ENCODE results near the gene PTPRN. TPM values are rescaled to one million over a fixed set of nuclear protein-coding genes. Genes with fewer than 3 reads are reported as not detected.
"Not testable (repeated sequence)": the region's sequence is repeated elsewhere in the genome, so short reads cannot be mapped to it uniquely, and the experiment has no call there.

The PTPRN gene
- total RNA-seq, 5 donors from 2014 or later (not counting 1 experiment from before 2014, with no cell fraction given) = 0.63 TPM; not detected in 4

- POLR2A ChIA-PET = interaction anchor here in 1 of 2 donors (1.3 kb wide), 1 partner anchor 9 kb away, joined by 5 read pairs; no protein-coding TSS in a partner anchor
- Mint-ChIP-seq H3K27me3 (no peaks in the 10 kb centered on the region), H3K4me3 (no peak overlapping the region), H3K4me1 (peaks cover 6 to 17% (median 11%) of the 10 kb centered on the region in 3 donors), H3K9me3 (no peaks in the 10 kb centered on the region), H3K36me3 (no peaks in the 10 kb centered on the region), H3K27ac (no peak overlapping the region)
- CTCF ChIA-PET = interaction anchor here (0.7 to 11.0 kb wide), 3 partner anchors 10 to 204 kb away, joined by 3 to 116 read pairs (median 3); partner anchors contain the start of gene DNAJB2 (in 2 of the 2)
- Histone ChIP-seq H3K9me3 (no peaks in the 10 kb centered on the region), H3K27ac (ENCODE audit: low read length) (no peak overlapping the region), H3K4me1 (ENCODE audit: control insufficient read depth in 1 of 2, extremely low read depth in 1 of 2, insufficient read depth in 2 of 2, low read length in 2 of 2) (peaks cover 0 to 15% of the 10 kb centered on the region in 2 experiments), H3K4me3 (ENCODE audit: control insufficient read depth in 1 of 2, extremely low read depth in 1 of 2, low read length in 1 of 2) (no peak overlapping the region), H3K27me3 (replicated peaks in 1 of 2; ENCODE audit: control insufficient read depth in 2 of 2, extremely low read depth in 1 of 2, insufficient read depth in 2 of 2, low read length in 1 of 2) (no peaks in the 10 kb centered on the region), H3K36me3 (ENCODE audit: control insufficient read depth in 2 of 2, extremely low read depth in 1 of 2, insufficient read depth in 1 of 2, low read length in 1 of 2) (peaks cover 0 to 9% of the 10 kb centered on the region in 2 donors)
- 85% methylated on average over 16 of the region's 16 CpGs for WGBS (ENCODE audit: insufficient coverage)
- DNase-seq (no peak), ATAC-seq (replicated peaks in 1 of 4) (no peak)
Measured at GRCh38 chr2:219290381-219291171, 18.6 kb downstream of the PTPRN start.

GRCh38 chr2:219289537-219290361, 19.5 kb downstream of the PTPRN start:
- ATAC-seq (replicated peaks in 1 of 4) = no peak
- 79% methylated on average over 6 of the region's 16 CpGs for WGBS (ENCODE audit: insufficient coverage)
- ChIA-PET CTCF (interaction anchor here (0.8 to 11.0 kb wide), 2 partner anchors 9 to 11 kb away, joined by 3 to 116 read pairs; partner anchors contain the start of gene DNAJB2 (in 2 of the 2)), POLR2A (no interaction called here)
- Mint-ChIP-seq H3K4me3 (no peak overlapping the region), H3K27ac (no peak overlapping the region), H3K9me3 (no peaks in the 10 kb centered on the region), H3K36me3 (peaks cover 4% of the 10 kb centered on the region), H3K4me1 (peaks cover 3 to 14% (median 8%) of the 10 kb centered on the region in 3 donors), H3K27me3 (no peaks in the 10 kb centered on the region)
- H3K4me3 ChIP-seq (ENCODE audit: control insufficient read depth in 1 of 2, extremely low read depth in 1 of 2, low read length in 1 of 2) = no peak overlapping the region
- H3K36me3 ChIP-seq (ENCODE audit: control insufficient read depth in 2 of 2, extremely low read depth in 1 of 2, insufficient read depth in 1 of 2, low read length in 1 of 2) = peaks cover 1 to 17% of the 10 kb centered on the region in 2 donors
- no peak overlapping the region for H3K27ac ChIP-seq (ENCODE audit: low read length)
- H3K27me3 ChIP-seq (replicated peaks in 1 of 2; ENCODE audit: control insufficient read depth in 2 of 2, extremely low read depth in 1 of 2, insufficient read depth in 2 of 2, low read length in 1 of 2) = no peaks in the 10 kb centered on the region
- H3K9me3 ChIP-seq = no peaks in the 10 kb centered on the region
- peaks cover 0 to 10% of the 10 kb centered on the region in 2 experiments for H3K4me1 ChIP-seq (ENCODE audit: control insufficient read depth in 1 of 2, extremely low read depth in 1 of 2, insufficient read depth in 2 of 2, low read length in 2 of 2)
- DNase-seq = no peak

- POLR2A ChIA-PET = no interaction called here
- DNase-seq = no peak
- 76% methylated on average over 6 of the region's 6 CpGs for WGBS (ENCODE audit: insufficient coverage)
- no peak for ATAC-seq (replicated peaks in 1 of 4)
- H3K36me3 ChIP-seq (ENCODE audit: control insufficient read depth in 2 of 2, extremely low read depth in 1 of 2, insufficient read depth in 1 of 2, low read length in 1 of 2) = peaks cover 7 to 23% of the 10 kb centered on the region in 2 donors
- Mint-ChIP-seq H3K4me3 (no peak overlapping the region), H3K36me3 (peaks cover 4% of the 10 kb centered on the region), H3K9me3 (no peaks in the 10 kb centered on the region), H3K27me3 (no peaks in the 10 kb centered on the region), H3K27ac (no peak overlapping the region), H3K4me1 (peaks cover 3 to 10% (median 5%) of the 10 kb centered on the region in 3 donors)
- H3K4me3 ChIP-seq (ENCODE audit: control insufficient read depth in 1 of 2, extremely low read depth in 1 of 2, low read length in 1 of 2) = no peak overlapping the region
- peaks cover 0 to 5% of the 10 kb centered on the region in 2 experiments for H3K4me1 ChIP-seq (ENCODE audit: control insufficient read depth in 1 of 2, extremely low read depth in 1 of 2, insufficient read depth in 2 of 2, low read length in 2 of 2)
- CTCF ChIA-PET = interaction anchor here in 1 of 2 donors (0.8 kb wide), 1 partner anchor 17 kb away, joined by 9 read pairs; no protein-coding TSS in a partner anchor
- no peak overlapping the region for H3K27ac ChIP-seq (ENCODE audit: low read length)
- H3K27me3 ChIP-seq (replicated peaks in 1 of 2; ENCODE audit: control insufficient read depth in 2 of 2, extremely low read depth in 1 of 2, insufficient read depth in 2 of 2, low read length in 1 of 2) = no peaks in the 10 kb centered on the region
- no peaks in the 10 kb centered on the region for H3K9me3 ChIP-seq
Measured at GRCh38 chr2:219289195-219289536, 20.0 kb downstream of the PTPRN start.

GRCh38 chr2:219287580-219288265, 21.5 kb downstream of the PTPRN start:
- Histone ChIP-seq H3K9me3 (no peaks in the 10 kb centered on the region), H3K27ac (ENCODE audit: low read length) (no peak overlapping the region), H3K4me1 (ENCODE audit: control insufficient read depth in 1 of 2, extremely low read depth in 1 of 2, insufficient read depth in 2 of 2, low read length in 2 of 2) (peaks cover 0 to 3% of the 10 kb centered on the region in 2 experiments), H3K4me3 (ENCODE audit: control insufficient read depth in 1 of 2, extremely low read depth in 1 of 2, low read length in 1 of 2) (no peak overlapping the region), H3K36me3 (ENCODE audit: control insufficient read depth in 2 of 2, extremely low read depth in 1 of 2, insufficient read depth in 1 of 2, low read length in 1 of 2) (peaks cover 15 to 37% of the 10 kb centered on the region in 2 donors), H3K27me3 (replicated peaks in 1 of 2; ENCODE audit: control insufficient read depth in 2 of 2, extremely low read depth in 1 of 2, insufficient read depth in 2 of 2, low read length in 1 of 2) (no peaks in the 10 kb centered on the region)
- DNase-seq (no peak), ATAC-seq (replicated peaks in 1 of 4) (no peak)
- ChIA-PET POLR2A (interaction anchor here in 1 of 2 donors (0.7 kb wide), 1 partner anchor 91 kb away, joined by 3 read pairs; no protein-coding TSS in a partner anchor), CTCF (no interaction called here)
- H3K4me1 Mint-ChIP-seq = peaks cover 8 to 11% (median 9%) of the 10 kb centered on the region in 3 donors
- no peaks in the 10 kb centered on the region for H3K9me3 Mint-ChIP-seq
- no peaks in the 10 kb centered on the region for H3K27me3 Mint-ChIP-seq
- H3K27ac Mint-ChIP-seq = peak overlapping the region in 1 of 2 donors; percentile 28
- no peak overlapping the region for H3K4me3 Mint-ChIP-seq
- WGBS (ENCODE audit: insufficient coverage) = 88% methylated on average over 8 of the region's 10 CpGs
- peaks cover 13% of the 10 kb centered on the region for H3K36me3 Mint-ChIP-seq

- H3K4me3 ChIP-seq (ENCODE audit: control insufficient read depth in 1 of 2, extremely low read depth in 1 of 2, low read length in 1 of 2); H3K9me3 ChIP-seq; ATAC-seq (replicated peaks in 1 of 4); H3K27ac ChIP-seq (ENCODE audit: low read length); H3K4me3 Mint-ChIP-seq; DNase-seq; H3K9me3 Mint-ChIP-seq; H3K27me3 ChIP-seq (replicated peaks in 1 of 2; ENCODE audit: control insufficient read depth in 2 of 2, extremely low read depth in 1 of 2, insufficient read depth in 2 of 2, low read length in 1 of 2); H3K4me1 ChIP-seq (ENCODE audit: control insufficient read depth in 1 of 2, extremely low read depth in 1 of 2, insufficient read depth in 2 of 2, low read length in 2 of 2); CTCF ChIA-PET; H3K27me3 Mint-ChIP-seq: not testable (repeated sequence)
- H3K27ac Mint-ChIP-seq = peak overlapping the region in 1 of 2 donors; percentile 34
- 98% methylated on average over 5 of the region's 6 CpGs for WGBS (ENCODE audit: insufficient coverage)
- POLR2A ChIA-PET = interaction anchor here in 1 of 2 donors (0.7 kb wide), 1 partner anchor 91 kb away, joined by 3 read pairs; no protein-coding TSS in a partner anchor
- peaks cover 8 to 14% (median 11%) of the 10 kb centered on the region in 3 donors for H3K4me1 Mint-ChIP-seq
- peaks cover 13% of the 10 kb centered on the region for H3K36me3 Mint-ChIP-seq
- peaks cover 15 to 44% of the 10 kb centered on the region in 2 donors for H3K36me3 ChIP-seq (ENCODE audit: control insufficient read depth in 2 of 2, extremely low read depth in 1 of 2, insufficient read depth in 1 of 2, low read length in 1 of 2)
Measured at GRCh38 chr2:219287116-219287440, 22.1 kb downstream of the PTPRN start.

All from T-cell (primary cell).